GM21528 (cell line): ENCODE measurements around the gene PIAS1.
"Not testable (repeated sequence)": the region's sequence is repeated elsewhere in the genome, so short reads cannot be mapped to it uniquely, and the experiment has no call there.

ENCODE experiments used
- ATAC-seq: cut with Tn5 transposase; IDR thresholded peaks from one replicate; pipeline ENCODE4 v1.9.1; 2021; ENCODE audit warnings: mild to moderate bottlenecking, moderate library complexity; ENCODE audit not compliant: unreplicated experiment, low FRiP score

The PIAS1 gene

DNA sequence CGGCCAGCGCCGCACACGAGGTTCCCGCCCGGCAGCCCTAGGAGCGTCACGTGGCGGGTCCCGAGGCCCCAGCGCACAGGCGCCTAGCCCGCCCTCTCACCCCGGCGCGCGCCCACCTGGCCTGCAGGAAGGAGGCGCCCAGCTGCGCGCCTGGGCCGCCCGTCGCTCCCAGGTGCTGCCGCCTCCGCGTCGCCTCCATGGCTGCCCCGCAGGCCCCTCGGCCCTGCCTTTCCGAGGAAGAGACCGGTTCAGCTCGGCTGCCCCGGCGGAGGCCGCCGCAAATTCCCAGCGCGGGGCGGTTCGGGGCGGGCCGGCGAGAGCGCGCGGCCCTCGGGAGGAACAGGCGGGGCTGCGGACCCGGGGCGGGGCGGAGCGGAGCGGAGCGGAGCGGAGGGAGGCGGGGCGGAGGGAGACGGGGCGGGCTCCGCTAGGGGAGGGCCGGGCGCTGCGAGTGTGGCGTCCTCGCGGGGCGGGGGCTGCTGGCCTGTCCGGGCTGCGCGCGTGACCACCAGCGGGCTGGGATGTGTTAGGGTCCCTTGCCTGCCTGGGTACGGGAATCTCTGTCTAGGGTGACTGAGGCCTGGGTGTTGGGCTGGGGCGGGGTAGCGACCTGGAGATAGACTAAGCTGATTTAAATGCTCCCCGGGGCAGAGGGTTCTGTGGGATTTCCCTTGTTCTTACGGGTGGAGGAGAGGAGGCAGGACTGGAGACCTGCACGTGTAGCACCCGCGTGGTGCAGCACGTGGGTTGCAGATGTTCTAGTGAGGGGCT, 175.5 kb downstream of the PIAS1 start, which contains the start of gene CLN6:
Gene CLN6 (minus strand): TSS at position 343 of the 771 bp plus-strand sequence. CDS start 144 bp downstream, at position 199.
- peak; percentile 69 for ATAC-seq

DNA sequence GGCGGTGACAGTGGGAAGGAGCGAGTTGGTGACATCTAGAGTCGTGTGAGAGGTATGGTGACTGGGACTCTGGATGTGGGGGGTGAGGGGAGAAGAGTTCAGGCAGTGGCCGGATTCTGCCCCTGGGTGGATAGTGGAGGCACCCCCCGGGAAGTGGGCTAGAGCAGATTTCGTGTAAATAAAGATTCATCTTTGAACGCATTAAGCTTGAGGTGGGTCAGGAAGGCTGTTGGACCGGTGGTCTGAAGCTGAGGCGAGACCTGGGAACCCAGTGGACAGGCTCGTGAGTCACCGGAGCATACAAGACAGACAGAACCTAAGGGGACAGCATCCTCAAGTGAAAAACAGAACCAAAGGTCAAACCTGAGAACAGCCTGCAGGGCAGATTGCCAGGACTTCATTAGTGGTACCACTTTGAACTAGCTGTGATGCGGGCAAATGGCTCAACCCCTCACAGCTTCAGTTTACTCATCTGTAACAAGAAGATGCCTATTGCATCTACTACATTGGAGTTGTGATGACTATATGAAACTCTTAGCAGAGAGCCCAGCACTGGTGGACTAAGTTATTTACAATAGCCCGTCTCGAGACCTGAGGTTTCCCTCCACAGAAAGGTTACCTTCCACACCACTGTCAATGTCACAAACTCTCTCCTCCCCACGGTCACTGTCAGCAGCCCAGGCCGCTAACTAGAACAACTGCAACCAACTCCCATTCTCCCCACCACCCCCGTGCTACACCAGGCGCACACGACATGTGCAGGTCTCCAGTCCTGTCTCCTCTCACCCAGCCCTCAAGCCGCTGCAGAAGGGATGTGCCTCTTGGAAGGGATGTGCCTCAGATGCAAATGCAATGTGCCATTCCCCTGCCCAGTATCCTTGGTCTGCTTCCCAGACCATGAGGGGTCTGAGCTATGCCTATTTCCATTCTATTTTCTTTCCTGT, 176.3 kb downstream of the PIAS1 start:
- peak; percentile 4 for ATAC-seq

DNA sequence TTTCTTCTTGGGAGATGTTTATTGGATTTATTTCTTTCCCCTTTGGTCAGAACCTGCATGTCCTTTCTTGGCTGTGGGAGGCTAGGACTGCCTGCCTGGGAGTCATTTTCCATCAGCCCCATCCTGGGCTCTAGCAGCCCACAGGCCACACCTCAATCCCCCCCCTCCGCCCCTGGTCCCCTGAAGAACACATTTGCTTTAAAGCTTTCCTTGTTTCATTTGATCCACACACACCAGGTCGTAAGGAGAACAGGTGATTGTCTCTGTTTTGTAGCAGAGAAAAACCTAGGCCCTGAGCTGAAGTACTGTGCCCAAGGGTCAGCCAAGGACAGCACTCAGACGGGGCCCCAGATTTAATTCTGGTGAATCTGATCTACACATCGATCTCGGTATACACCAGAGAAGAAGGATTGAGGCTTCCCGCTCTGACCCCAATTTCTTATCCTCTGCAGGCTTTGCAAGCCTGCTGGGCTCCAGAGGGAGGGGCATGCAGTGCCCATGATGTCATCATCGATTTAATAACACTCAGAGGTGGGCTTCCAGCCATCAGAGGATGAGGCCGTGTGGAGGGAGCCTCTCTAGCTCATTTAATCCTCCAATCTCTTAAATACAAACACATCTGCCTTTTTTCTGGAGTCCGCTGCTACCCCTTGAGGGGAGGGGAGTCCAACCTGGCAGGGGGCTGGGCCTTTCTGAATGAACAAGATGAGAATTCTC, 177.1 kb downstream of the PIAS1 start:
- ATAC-seq, result no peak

DNA sequence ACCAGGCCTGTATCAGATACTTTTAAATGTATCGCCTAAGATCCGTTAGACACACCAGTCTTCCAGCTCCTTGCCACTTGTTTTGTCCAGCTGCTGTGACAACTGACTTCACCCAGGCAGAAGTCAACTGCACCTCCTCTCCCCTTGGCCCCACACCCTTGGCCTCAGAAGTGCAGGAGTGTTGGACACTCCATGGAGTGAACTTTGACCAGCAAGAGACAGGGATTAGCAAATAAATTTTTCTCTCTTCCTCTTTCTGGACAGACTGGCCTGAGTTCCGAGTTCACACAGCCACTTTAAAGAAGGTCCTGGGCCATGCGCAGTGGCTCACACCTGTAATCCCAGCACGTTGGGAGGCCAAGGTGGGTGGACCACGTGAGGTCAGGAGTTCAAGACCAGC, 178.3 kb downstream of the PIAS1 start:
- ATAC-seq, result no peak

DNA sequence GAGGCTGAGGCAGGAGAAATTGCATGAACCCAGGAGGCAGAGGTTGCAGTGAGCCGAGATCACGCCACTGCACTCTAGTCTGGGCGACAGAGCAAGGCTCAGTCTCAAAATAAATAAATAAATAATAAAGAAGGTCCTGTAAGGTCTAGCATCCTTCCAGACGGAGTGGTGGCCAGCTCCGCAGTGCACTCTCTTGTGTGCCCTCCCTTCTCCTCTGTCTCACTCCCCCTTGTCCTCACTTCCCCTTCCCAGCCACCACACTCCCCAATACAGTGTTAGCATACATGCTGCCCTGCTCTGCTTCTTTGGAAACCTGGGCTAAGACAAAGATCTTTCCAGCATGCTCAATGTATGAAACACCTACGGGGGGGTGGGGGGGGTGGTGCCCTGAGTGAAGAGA, 178.8 kb downstream of the PIAS1 start:
- ATAC-seq, result no peak

DNA sequence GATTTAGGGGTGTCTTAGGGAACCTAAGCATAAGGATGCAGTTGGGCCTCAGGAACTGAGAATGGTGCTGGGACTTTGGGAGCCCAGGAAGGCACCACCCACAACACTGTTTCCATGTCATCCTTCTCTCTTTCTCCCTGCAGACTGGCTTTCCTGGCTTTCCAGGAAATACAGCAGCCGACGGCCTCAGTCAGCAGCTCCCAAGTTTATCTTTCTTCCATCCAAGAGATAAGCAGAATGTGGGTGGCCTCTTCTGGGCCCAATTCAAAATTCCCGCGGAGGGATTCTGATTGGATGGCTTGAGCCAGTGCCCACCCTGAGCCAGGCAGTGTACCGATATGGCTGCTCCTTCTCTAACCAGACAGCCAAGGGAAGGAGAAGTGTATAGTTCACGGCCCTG, 179.9 kb downstream of the PIAS1 start:
- ATAC-seq, result no peak

DNA sequence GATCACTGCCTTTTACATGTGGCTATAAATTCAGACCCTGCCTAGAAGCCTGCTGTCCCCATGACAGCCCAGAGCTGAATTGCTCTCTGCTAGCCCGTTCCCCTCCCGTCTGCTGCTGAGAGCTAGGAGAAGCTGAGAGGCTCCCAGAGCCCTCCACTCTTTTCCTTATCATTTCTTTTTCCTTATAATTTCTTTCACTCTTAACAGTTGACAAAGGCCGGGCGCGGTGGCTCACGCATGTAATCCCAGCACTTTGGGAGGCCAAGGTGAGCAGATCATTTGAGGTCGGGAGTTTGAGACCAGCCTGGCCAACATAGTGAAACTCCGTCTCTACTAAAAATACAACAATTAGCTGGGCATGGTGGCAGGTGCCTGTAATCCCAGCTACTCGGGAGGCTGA, 180.4 kb downstream of the PIAS1 start:
- not testable (repeated sequence) for ATAC-seq

DNA sequence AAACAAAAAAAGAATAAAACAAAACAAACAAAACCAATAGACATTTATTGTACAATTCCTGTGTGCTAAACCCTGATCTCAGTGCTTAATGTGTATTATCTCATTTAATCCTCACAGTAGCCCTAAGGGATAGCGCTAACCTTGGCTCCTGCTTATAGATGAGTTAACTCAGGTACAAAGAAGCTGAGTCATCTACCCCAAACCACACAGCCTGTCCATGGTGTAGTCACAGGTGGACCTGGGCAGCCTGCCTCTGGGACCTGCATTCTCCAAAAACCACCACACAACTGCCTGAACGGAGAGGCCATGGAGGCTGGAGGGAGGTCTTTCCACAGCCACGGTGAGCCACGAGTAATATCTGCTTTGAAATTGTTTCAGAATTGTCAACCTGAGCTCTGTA, 180.9 kb downstream of the PIAS1 start:
- no peak for ATAC-seq

DNA sequence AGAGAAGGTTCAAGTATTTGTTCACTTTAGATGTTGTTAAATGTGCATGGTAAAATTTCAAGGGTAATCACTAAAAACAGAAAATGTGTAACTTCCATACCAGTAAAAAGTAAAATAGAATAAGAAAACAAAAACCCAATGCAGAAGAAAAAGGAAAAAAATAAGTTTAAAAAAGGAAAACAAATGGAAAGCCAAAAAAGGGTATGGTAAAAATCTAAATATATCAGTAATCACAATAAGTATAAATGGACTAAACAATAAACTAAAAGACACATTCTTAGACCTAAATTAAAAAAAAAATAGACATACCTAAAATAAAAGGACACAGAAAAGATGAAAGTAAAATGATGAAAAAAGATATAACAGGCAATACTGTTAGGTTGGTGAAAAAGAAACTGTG, 184.9 kb downstream of the PIAS1 start:
- ATAC-seq, result no peak

DNA sequence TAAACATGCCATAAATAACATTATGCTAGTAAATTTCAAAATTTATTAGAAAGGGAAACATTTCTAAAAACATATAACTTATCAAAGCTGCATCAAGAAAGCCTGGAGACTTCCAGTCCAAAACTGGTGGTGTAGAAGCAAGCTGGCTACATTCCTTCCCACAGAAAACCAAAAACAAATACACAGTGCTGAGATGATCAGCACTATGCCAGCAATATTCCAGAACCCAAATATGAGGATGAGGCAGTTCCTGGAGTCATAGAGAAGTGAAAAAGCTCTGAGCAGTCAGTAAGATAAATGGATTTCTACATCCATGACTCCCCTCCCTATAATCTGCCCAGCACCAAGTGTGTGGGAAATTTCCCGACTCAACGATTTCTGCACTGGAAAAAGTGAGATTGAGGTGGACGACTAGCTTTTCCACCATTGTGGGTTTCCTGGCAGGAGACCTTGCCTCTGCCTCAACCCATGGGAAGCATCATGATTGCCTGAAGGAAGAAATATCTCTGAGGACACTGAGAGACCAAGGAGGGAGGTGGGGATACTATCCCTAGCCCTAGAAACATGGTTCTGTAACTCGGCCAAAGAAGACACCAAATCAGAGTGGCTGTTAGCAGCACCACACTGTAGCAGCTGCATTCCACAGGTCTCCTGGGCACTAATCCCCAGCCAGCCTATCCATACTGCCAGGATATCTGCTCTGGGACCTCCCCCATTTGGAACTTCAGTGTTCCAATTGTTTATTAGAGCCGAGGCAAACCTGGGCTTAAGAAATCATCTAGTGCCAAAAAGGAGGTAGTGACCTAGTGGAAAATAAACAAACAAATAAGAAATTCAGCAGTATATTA, 187.2 kb downstream of the PIAS1 start:
- ATAC-seq, result no peak
